HG02981 (cell line): ENCODE results near the gene NACC2.

ENCODE experiments used
- ATAC-seq: cut with Tn5 transposase; IDR thresholded peaks from one replicate; pipeline ENCODE4 v1.9.1; 2021; ENCODE audit warnings: mild to moderate bottlenecking, moderate library complexity; ENCODE audit not compliant: unreplicated experiment

NACC2 gene

DNA sequence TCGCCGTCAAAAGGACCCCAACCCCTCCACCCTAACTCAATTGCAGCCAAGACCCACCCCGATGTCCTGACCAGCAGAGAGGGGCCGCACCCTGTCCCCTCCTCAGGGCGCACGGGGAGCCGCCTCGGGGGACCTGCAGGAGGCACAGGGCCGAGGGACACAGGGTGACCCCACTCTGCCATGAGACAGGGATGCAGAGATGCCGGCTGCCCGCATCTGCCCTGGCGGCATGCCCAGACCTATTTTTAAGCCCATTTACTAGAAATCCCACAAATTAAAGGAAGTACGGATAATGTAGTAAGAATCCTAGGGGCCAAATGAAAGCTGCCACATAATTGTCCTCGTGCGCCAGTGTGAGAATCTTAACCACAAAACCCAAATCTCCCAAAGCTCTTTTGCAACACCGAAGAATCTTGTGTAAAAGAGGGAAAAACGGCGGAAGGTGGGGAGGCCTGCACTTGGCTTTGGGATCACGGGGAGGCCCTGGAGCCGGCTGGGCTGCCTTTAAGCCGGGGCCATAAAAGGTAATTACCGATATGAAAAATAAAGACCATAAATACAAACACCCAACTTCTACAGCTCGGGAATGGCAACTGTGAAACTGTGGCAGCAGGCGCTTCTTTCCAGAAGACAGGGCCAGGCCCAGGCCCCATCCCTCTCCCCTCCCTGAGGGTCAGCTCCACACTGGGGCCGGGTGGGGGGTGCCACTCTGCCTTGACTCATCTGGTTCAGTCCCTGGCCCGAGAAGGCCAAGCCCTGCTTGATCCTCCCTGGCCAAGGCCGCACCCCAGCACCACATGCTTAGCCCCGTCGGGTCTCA lies 35.0 kb downstream of the NACC2 start:
- ATAC-seq: no peak

DNA sequence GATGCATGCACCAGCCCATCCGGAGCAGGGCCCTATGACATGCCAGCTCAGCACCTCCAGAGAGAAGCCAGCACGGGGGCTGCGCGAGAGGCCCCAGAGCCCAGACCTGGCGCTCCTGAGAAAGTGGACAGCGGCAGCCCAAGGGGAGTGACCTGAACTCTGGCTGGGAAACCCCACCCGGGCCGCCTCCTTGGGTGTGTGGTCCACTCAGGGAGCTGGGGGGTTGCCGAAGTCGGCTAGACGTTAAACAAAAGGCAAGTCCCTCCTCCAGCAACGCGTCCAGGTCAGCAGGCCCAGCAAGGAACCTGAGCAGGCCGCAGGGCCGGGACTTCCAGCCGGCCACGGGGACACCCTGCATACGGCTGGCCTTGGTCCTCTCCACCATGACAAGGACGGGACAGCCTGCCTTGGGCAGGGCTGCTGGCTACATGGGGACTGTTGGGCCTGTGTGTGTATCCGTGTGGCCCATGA lies 35.7 kb downstream of the NACC2 start:
- ATAC-seq: no peak

GRCh38 chr9:136058801-136059302 lies 36.2 kb downstream of the NACC2 start:
- ATAC-seq: no peak

- ATAC-seq: no peak
Measured at GRCh38 chr9:136058084-136058483, 37.0 kb downstream of the NACC2 start.

DNA sequence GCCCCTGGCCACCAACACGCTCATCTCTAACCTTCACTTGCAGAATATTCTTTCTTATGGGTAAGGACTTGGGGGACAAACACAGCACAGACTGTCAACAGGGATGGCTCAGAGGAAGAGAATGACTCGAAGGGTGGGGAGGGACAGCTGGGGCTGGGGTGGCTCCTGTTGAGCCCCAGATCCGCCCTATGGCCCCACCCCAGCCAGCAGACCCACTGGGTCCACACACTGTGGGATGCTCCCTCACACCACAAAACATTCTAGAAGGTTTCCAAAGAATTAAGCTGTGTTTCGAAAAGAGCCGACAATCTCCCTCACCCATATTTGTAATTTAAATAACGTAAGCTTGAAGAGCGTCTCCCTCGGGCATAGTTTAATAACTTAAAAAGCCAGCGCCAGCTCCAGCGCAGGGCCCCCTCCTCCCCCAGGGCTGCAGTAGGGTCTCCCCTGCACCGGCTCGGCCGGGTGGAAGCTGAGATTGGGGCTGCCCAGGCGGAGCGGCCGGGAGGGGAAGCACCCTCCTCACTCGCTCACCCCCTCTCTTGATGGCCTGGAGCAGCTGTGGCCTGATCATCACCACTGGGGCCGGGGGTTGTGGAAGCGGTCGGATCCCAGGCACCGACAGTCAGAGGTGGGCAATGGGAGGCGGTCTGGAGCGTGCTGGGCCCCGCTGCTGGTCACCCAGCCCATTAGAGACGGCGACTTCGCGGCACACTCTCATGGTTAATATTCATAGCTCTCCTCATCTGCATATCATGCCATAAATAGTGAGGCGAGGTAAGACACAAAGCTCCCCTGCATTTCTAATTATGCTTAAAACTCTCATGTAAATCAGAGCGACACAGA lies 37.6 kb downstream of the NACC2 start:
- ATAC-seq: no peak

DNA sequence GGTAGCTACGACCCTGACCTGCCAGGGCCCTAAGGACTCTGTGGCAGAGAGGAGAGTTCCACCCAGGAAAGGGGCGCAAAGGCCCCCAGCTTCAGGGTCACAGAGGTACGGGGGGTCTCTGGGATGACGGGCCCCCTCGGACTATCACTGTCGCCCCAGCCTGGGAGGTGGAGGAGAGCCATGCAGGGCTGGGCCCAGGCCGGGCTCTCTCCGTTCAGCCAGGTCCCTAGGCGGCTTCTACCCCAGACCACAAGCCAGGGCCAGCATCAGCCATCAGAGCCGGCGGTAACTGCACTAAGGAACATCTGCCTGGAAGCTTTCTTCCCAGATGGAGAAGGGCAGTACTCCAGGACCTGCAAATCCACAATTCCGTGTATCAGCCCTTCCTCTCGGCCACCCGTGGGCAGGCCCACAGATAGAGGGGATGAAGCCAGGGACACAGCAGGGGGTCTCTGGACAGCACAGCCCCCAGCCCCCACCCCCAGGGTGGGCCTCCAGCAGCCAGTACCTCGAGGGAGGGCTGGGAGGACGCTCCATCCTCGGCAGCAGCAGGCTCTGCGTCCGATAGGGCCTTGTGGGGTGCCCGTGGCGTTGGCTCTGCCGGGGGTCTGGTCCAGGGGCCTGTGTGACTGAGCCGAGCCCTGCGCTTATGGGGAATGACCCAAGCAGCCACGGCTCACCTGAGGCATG lies 38.4 kb downstream of the NACC2 start:
- no peak for ATAC-seq

DNA sequence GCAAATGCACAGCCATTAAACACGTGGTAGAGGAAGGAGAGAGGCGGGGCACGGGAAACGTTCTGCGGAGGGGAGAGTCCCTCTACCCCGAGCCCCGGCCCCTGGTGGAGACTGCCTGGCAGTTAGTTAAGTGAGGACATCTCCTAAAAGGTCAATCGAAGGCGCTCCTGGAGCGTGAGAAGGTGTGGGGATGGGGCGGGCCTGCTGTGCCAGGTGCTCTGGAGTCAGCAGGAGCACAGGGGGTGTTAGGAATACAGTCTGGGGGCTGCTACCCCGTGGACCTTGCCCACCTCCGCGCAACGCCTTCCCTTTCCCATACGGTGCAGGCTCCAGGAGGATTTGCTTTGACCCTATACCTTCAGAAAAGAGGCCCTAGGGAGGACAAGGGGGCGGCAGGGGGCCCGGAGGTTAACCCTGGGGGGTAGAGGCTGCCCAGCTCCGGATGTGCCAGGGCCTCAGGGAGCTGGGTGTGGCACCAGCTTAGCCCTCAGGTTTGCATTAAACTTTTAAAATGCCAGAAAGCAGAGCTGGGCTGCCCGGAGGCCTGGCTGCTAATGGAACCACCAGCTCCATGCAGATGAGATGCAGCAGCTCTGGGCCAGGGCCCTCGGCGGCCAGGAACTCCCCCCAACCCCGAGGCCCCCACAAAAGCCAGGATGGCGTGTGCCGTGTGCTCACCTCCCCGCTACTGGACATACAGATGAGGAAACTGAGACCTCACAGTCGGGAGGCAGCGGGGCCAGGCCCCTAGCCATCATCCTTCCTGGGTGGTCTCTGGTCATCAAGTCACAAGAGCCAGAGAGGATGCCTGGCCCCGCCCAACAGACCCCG lies 39.2 kb downstream of the NACC2 start:
- ATAC-seq: no peak

- no peak for ATAC-seq
Measured at GRCh38 chr9:136054798-136055714, 40.0 kb downstream of the NACC2 start.

DNA sequence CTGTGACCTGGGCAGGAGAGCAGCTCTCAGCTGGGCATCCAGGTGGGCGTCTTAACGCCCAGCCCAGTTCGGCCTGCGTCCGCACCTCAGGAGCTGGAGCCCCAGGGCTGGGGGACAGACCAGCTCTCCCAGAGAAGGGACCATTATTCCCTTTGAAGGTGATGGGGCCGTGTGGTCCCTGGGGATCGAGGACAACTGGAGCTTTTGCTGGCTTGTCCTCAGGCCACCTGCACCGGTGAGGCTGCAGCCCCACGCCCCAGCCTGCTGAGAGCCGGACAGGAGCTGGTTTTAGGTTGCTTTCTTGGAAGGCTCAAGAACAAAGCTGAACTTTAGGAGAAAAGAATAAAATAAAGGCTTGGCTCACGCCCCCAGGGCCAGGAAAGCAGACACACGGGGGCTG lies 40.9 kb downstream of the NACC2 start:
- ATAC-seq: no peak

GRCh38 chr9:136053757-136054142 lies 41.3 kb downstream of the NACC2 start:
- no peak for ATAC-seq

DNA sequence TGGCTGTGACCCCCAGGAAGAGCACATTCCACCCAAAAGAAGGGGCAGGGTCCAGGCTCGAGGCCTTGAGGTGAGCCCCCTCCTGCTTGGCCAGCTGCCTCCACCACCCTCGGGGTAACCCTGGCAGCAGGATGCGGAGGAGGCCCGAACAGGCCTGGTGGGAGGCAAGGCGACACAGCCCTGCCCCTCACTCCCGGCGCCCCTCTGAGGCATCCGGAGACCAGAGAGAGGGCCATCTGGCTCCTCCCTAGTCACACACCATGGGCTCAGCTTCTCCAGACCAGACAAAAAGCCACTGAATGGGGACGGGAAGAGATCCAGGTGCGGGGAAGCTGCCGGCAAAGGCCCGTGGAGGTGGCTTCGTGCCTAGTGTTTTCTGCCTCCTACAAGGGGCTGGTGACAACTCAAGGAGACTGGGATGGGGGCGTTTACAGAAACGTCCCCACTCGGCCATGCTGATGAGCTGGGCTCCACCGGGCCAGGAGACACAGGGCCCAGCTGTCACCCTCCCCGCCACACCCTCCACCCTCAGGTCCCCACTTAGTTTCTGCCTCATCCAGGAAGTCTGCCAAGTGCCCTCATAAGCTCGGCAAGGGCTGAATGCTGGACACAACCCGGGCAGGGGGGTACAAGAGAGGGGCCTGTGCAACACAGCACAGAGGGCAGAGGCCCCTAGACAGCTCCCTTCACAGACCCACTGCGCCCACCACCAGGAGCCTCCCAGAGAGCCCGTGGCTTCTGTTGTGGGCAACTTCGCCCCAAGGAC lies 41.9 kb downstream of the NACC2 start:
- no peak for ATAC-seq

GRCh38 chr9:136052472-136052880 lies 42.6 kb downstream of the NACC2 start:
- ATAC-seq: no peak

- no peak for ATAC-seq
Measured at GRCh38 chr9:136051837-136052471, 43.1 kb downstream of the NACC2 start.

DNA sequence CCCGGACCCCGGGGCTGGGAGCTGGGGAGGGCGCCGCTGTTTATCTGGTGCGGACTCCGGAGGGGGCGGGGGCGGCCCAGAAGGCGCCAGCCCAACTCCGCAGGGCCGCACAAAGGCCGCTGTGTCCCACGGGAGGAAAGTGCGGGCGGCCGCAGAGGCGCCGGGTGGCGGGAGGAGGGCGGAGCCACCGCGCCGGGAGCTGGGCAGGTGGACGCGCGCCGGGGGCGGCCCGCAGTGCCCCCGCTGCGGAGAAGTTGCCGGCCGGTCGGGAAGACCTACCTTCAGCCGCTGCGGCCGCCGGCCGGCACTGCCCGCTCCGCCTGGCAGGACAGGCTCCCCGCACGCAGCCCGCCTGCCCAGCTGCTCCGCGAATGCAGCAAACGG lies 43.6 kb downstream of the NACC2 start:
- ATAC-seq: no peak

GRCh38 chr9:136050701-136051452 lies 44.2 kb downstream of the NACC2 start:
- ATAC-seq: no peak

DNA sequence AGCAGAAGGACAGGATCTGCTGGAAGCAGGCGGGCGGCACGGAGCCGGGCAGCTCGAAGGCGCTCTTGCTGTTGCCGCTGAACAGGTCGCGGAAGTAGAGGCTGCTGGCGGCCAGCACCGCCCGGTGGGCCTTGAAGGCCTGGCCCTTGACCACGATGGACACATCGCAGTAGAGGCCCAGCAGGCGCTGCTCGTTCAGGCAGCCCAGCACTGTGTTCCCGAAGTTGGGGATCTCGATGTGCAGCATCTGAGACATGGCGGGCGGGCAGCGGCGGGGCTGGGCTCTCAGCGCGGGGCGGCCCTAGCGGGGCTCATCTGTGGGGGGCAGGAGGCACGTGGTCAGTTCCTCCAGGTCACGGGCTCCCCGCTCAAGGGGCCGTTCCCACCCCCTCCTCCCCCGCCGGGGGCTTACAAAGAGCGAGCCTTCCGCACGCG lies 44.8 kb downstream of the NACC2 start:
- ATAC-seq: no peak

DNA sequence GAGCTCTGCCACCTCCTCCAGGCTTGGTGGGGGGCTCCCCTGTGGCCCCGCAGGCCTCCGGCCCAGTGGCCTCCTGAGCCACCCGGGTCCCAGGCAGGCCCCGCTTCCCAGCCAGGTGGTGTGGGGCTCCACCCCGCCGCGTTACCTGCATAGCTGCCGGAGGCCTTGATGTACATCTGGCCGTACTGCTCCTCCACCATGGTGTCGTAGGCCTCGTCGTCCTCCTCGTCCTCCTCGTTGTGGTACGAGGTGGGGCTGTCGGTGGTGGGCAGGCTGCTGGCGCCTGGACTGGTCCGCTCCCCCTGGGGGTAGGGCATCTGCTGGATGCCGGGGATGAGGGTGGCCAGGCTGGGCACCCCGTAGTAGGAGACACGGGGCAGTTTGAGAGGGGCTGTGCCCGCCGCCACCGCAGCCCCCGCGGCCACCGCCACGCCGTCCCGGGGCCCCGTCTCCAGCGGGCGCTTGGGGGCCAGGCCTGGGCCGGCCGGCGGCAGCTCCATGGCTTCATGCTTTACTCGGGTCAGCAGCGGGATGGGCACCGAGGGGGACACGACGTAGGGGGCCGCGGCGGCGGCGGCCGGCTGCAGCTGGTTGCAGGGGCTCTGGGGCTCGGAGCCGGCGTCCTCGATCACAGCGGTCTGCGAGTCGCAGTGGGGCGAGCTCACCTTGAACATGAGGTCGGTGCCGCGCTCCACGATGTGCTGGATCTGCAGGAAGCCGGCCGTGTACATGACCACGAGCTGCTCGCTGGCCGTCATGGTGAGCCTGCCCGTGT lies 45.4 kb downstream of the NACC2 start:
- ATAC-seq: no peak
